ENCODE data around the gene PDE4DIP.
"Not testable (repeated sequence)": the region's sequence is repeated elsewhere in the genome, so short reads cannot be mapped to it uniquely, and the experiment has no call there.

PDE4DIP gene

GRCh38 chr1:148862590-148862989 lies 18.4 kb downstream of the PDE4DIP start:
- H3K4me3 ChIP-seq (replicated peaks; ENCODE audit: low read depth, low read length); DNase-seq (ENCODE audit: extremely low read depth, low read depth): not testable (repeated sequence)

GRCh38 chr1:148868924-148869633 lies 24.9 kb downstream of the PDE4DIP start:
- not testable (repeated sequence) for DNase-seq (ENCODE audit: extremely low read depth, low read depth); H3K4me3 ChIP-seq (replicated peaks; ENCODE audit: low read depth, low read length)

GRCh38 chr1:148869634-148869961 lies 25.4 kb downstream of the PDE4DIP start:
- not testable (repeated sequence) for DNase-seq (ENCODE audit: extremely low read depth, low read depth); H3K4me3 ChIP-seq (replicated peaks; ENCODE audit: low read depth, low read length)

GRCh38 chr1:148874408-148875388 lies 30.5 kb downstream of the PDE4DIP start:
- not testable (repeated sequence) for H3K4me3 ChIP-seq (replicated peaks; ENCODE audit: low read depth, low read length)

GRCh38 chr1:148879812-148880416 lies 35.7 kb downstream of the PDE4DIP start:
- H3K4me3 ChIP-seq (replicated peaks; ENCODE audit: low read depth, low read length); DNase-seq (ENCODE audit: extremely low read depth, low read depth): not testable (repeated sequence)

More at GRCh38 chr1:148874408-148875388, 30.5 kb downstream of the PDE4DIP start:
- not testable (repeated sequence) for DNase-seq (ENCODE audit: extremely low read depth, low read depth)

GRCh38 chr1:148881261-148881660 lies 37.0 kb downstream of the PDE4DIP start:
- DNase-seq (ENCODE audit: extremely low read depth, low read depth); H3K4me3 ChIP-seq (replicated peaks; ENCODE audit: low read depth, low read length): not testable (repeated sequence)

- not testable (repeated sequence) for H3K4me3 ChIP-seq (replicated peaks; ENCODE audit: low read depth, low read length); DNase-seq (ENCODE audit: extremely low read depth, low read depth)
Observed at GRCh38 chr1:148885219-148885618, 41.0 kb downstream of the PDE4DIP start.

GRCh38 chr1:148886293-148886692 lies 42.1 kb downstream of the PDE4DIP start:
- DNase-seq (ENCODE audit: extremely low read depth, low read depth); H3K4me3 ChIP-seq (replicated peaks; ENCODE audit: low read depth, low read length): not testable (repeated sequence)

- not testable (repeated sequence) for DNase-seq (ENCODE audit: extremely low read depth, low read depth); H3K4me3 ChIP-seq (replicated peaks; ENCODE audit: low read depth, low read length)
Observed at GRCh38 chr1:148888597-148888996, 44.4 kb downstream of the PDE4DIP start.

- not testable (repeated sequence) for DNase-seq (ENCODE audit: extremely low read depth, low read depth); H3K4me3 ChIP-seq (replicated peaks; ENCODE audit: low read depth, low read length)
Observed at GRCh38 chr1:148889267-148890074, 45.2 kb downstream of the PDE4DIP start.

GRCh38 chr1:148890075-148890568 lies 45.9 kb downstream of the PDE4DIP start:
- DNase-seq (ENCODE audit: extremely low read depth, low read depth); H3K4me3 ChIP-seq (replicated peaks; ENCODE audit: low read depth, low read length): not testable (repeated sequence)

- not testable (repeated sequence) for H3K4me3 ChIP-seq (replicated peaks; ENCODE audit: low read depth, low read length); DNase-seq (ENCODE audit: extremely low read depth, low read depth)
Observed at GRCh38 chr1:148894360-148895352, 50.4 kb downstream of the PDE4DIP start.

GRCh38 chr1:148900026-148900425 lies 55.8 kb downstream of the PDE4DIP start:
- not testable (repeated sequence) for H3K4me3 ChIP-seq (replicated peaks; ENCODE audit: low read depth, low read length); DNase-seq (ENCODE audit: extremely low read depth, low read depth)

GRCh38 chr1:148900691-148901090 lies 56.5 kb downstream of the PDE4DIP start:
- H3K4me3 ChIP-seq (replicated peaks; ENCODE audit: low read depth, low read length); DNase-seq (ENCODE audit: extremely low read depth, low read depth): not testable (repeated sequence)

GRCh38 chr1:148901150-148901952 lies 57.1 kb downstream of the PDE4DIP start:
- not testable (repeated sequence) for H3K4me3 ChIP-seq (replicated peaks; ENCODE audit: low read depth, low read length); DNase-seq (ENCODE audit: extremely low read depth, low read depth)

GRCh38 chr1:148901953-148902341 lies 57.7 kb downstream of the PDE4DIP start:
- not testable (repeated sequence) for DNase-seq (ENCODE audit: extremely low read depth, low read depth)

More at GRCh38 chr1:148901953-148902341, 57.7 kb downstream of the PDE4DIP start:
- H3K4me3 ChIP-seq (replicated peaks; ENCODE audit: low read depth, low read length): not testable (repeated sequence)

Measured in HFF-Myc (cell line).